Panc1 (cell line): Measurements from ENCODE around the gene PRR19.

ENCODE experiments used
- POLR2AphosphoS5 ChIP-seq: IDR thresholded peaks from 2 replicates; pipeline ENCODE4 v1.6.1; 2012; ENCODE audit warnings: mild to moderate bottlenecking, low read depth, low read length, moderate library complexity
- TF ChIP-seq, protein P1 (sequence below), 2 experiments: IDR thresholded peaks; 2 replicates each; pipeline ENCODE4 v1.6.1; 2011 to 2012; ENCODE audit warnings: low read depth in 2 of 2, control low read depth in 1 of 2, low read length in 1 of 2, mild to moderate bottlenecking in 1 of 2, moderate library complexity in 1 of 2; ENCODE audit not compliant: insufficient read depth in 1 of 2

GRCh38 chr19:42287827-42288107, 14.2 kb upstream of the PRR19 start:
- TF ChIP-seq POLR2AphosphoS5: no peak
- TF ChIP-seq, protein P1, sequence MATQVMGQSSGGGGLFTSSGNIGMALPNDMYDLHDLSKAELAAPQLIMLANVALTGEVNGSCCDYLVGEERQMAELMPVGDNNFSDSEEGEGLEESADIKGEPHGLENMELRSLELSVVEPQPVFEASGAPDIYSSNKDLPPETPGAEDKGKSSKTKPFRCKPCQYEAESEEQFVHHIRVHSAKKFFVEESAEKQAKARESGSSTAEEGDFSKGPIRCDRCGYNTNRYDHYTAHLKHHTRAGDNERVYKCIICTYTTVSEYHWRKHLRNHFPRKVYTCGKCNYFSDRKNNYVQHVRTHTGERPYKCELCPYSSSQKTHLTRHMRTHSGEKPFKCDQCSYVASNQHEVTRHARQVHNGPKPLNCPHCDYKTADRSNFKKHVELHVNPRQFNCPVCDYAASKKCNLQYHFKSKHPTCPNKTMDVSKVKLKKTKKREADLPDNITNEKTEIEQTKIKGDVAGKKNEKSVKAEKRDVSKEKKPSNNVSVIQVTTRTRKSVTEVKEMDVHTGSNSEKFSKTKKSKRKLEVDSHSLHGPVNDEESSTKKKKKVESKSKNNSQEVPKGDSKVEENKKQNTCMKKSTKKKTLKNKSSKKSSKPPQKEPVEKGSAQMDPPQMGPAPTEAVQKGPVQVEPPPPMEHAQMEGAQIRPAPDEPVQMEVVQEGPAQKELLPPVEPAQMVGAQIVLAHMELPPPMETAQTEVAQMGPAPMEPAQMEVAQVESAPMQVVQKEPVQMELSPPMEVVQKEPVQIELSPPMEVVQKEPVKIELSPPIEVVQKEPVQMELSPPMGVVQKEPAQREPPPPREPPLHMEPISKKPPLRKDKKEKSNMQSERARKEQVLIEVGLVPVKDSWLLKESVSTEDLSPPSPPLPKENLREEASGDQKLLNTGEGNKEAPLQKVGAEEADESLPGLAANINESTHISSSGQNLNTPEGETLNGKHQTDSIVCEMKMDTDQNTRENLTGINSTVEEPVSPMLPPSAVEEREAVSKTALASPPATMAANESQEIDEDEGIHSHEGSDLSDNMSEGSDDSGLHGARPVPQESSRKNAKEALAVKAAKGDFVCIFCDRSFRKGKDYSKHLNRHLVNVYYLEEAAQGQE (IDR thresholded peaks at IDR 0.05; ENCODE audit: insufficient read depth in 1 of 2, low read depth in 2 of 2, low read length in 1 of 2): no peak
